Psoas muscle (tissue), 8 donors: Measurements from ENCODE around the gene RASSF5. TPM values are rescaled to one million over a fixed set of nuclear protein-coding genes. Genes with fewer than 3 reads are reported as not detected.
A peak's percentile ranks its signal among the peaks of the same experiment; 100 is the strongest.

Source experiments
- ATAC-seq, 4 donors: fragments of 200-7000 bp; cut with Tn5 transposase; one replicate each; pipeline ENCODE4 v1.9.1; 2020; ENCODE audit warnings: moderate library complexity in 3 of 4, mild to moderate bottlenecking in 2 of 4
- DNase-seq, 2 donors: peaks; one replicate each; pipeline ENCODE4 v3.0.0-alpha.2; 2020
- H3K27ac ChIP-seq: fragments of 200-600 bp; one replicate; pipeline ENCODE4 v1.8.0; 2022
- H3K27me3 ChIP-seq, 3 donors: fragments of 200-600 bp in 1 of 3; one replicate each; pipeline versions ENCODE4 v1.6.1 to v1.8.0; 2013 to 2022; ENCODE audit warnings: low read length in 2 of 3, mild to moderate bottlenecking in 2 of 3, moderate library complexity in 1 of 3; ENCODE audit not compliant: insufficient read depth in 3 of 3
- H3K36me3 ChIP-seq, 2 donors: fragments of 200-600 bp in 1 of 2; one replicate each; pipeline versions ENCODE4 v1.6.1 to v1.8.0; 2013 to 2022; ENCODE audit warnings: low read depth in 1 of 2, mild to moderate bottlenecking in 1 of 2, moderate library complexity in 1 of 2; ENCODE audit not compliant: insufficient read depth in 1 of 2
- H3K4me1 ChIP-seq: fragments of 200-600 bp; one replicate; pipeline ENCODE4 v1.8.0; 2022
- H3K4me3 ChIP-seq: fragments of 200-600 bp; one replicate; pipeline ENCODE4 v1.8.0; 2022; ENCODE audit warnings: mild to moderate bottlenecking
- H3K9me3 ChIP-seq: fragments of 200-600 bp; one replicate; pipeline ENCODE4 v1.8.0; 2022
- WGBS, 3 donors: extraction: QIAGEN DNeasy Blood & Tissue Kit; methylation state at CpG; one replicate each; pipeline versions ENCODE4 v1.1.6 to v1.1.7; 2013; 5-methylcytosine and 5-hydroxymethylcytosine counted together
- intact Hi-C, 2 donors: fragments of 100-400 bp; cut with DNase I; formaldehyde crosslinking; loops; one replicate each; pipeline versions ENCODE4 v1.11.0 to v1.14.2; 2022
- polyA plus RNA-seq, 3 donors: library from polyadenylated mRNA; stranded (reverse); fragments of 200-250 nt; gene quantifications; one replicate each; pipeline ENCODE4 v1.2.3, GENCODE V29; 2013
- total RNA-seq, 4 donors: library from RNA; stranded (reverse); fragmentation: NEBNext Ultra II Directional in 2 of 4; extraction: Animal tissue kit (Norgen Biotek cat#: 25700) in 2 of 4; gene quantifications; one replicate each; pipeline versions ENCODE4 v1.2.1 to v1.2.4, GENCODE V29; 2021 to 2023
- TF ChIP-seq, protein P1 (sequence below): fragments of 200-600 bp; IDR thresholded peaks from one replicate; pipeline ENCODE4 v1.8.0; 2022; ENCODE audit warnings: antibody characterized with exemption
- donor health status: healthy with polysubstance abuse.
- donor health status: DM: no; HTN: no; CAD: no; lungs with moderate emphysema.
- donor health status: Bipolar disorder and iron deficiency.
- donor health status: healthy.
- donor health status: DM: yes; HTN: yes; CAD: no.
- donor health status: DM: no; HTN: no; CAD: no.
- donor health status: DM: no; HTN: no; CAD: no.
- donor health status: DM: yes; HTN: yes; CAD: no.

RASSF5 gene
- total and polyA plus RNA-seq, 7 donors = 1.1 to 14.6 (median 1.9) TPM

DNA sequence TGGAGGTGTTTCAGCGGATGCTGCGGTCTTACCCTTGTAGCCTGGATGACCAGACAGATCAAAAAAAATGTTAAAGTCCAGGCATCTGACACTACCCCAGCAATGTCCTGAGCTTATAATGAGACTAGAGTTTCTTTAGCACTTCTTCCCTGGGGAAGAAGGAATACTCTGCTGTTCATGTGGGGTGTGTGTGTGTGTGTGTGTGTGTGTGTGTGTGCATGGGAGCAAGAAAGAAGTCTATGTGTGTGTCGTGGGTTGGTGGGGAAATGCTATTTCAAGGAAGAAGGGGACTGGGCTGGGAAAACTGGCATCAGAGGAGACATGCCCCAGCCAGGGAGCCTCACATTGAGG is 3.0 kb upstream of the RASSF5 start:
- ATAC-seq (no peak), DNase-seq (peak in 1 of 2 donors; percentile 16)
- Histone ChIP-seq H3K9me3 (no peaks in the 10 kb centered on the region), H3K4me1 (peaks cover 15% of the 10 kb centered on the region), H3K27me3 (peaks cover 0 to 24% (median 9%) of the 10 kb centered on the region in 3 donors), H3K4me3 (no peak overlapping the region), H3K36me3 (no peaks in the 10 kb centered on the region), H3K27ac (peak overlapping the region; percentile 74)
- WGBS, 3 donors = 28 to 33% (median 29%) methylated on average over 3 of the region's 3 CpGs
- intact Hi-C loops = no loop called here
- TF ChIP-seq, protein P1, sequence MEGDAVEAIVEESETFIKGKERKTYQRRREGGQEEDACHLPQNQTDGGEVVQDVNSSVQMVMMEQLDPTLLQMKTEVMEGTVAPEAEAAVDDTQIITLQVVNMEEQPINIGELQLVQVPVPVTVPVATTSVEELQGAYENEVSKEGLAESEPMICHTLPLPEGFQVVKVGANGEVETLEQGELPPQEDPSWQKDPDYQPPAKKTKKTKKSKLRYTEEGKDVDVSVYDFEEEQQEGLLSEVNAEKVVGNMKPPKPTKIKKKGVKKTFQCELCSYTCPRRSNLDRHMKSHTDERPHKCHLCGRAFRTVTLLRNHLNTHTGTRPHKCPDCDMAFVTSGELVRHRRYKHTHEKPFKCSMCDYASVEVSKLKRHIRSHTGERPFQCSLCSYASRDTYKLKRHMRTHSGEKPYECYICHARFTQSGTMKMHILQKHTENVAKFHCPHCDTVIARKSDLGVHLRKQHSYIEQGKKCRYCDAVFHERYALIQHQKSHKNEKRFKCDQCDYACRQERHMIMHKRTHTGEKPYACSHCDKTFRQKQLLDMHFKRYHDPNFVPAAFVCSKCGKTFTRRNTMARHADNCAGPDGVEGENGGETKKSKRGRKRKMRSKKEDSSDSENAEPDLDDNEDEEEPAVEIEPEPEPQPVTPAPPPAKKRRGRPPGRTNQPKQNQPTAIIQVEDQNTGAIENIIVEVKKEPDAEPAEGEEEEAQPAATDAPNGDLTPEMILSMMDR = no peak

DNA sequence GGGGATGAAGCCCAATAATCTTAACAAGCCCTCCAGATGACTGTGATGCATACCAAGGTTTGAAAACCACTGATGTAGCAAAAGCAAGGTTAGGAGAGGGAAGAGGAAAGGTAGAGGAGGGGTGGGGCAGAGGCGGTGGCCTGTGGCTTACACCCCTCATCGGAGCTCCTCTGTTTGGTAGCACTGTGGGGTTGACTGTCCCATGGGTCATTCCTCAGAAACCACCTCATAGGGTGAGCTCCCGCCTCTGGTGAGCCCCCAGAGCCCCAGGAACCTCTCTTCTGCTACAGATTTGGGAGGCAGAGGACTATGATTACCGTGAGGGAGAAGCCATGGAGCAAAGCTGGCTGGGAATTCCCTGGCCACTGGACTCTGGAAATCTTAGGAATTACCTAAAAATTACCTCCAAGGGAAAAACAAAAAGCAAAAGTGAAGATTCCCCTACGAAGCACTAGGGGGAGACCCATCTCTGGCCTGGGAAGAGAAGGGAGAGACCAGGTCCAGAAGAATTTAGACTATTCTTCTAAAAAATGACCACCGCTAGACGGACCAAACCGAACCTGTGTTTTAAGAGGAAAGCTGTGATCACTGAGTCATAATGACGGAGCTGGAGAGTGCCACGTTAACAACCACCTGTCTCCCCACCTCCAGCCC is 1.5 kb upstream of the RASSF5 start:
- peak in 1 of 2 donors; percentile 6 for DNase-seq
- intact Hi-C loops = no loop called here
- peaks cover 0 to 26% (median 10%) of the 10 kb centered on the region in 3 donors for H3K27me3 ChIP-seq
- TF ChIP-seq, protein P1 = peak; percentile 27
- no peak overlapping the region for H3K27ac ChIP-seq
- WGBS, 3 donors = 74 to 80% (median 77%) methylated on average over 10 of the region's 10 CpGs
- ATAC-seq = no peak
- H3K9me3 ChIP-seq = no peaks in the 10 kb centered on the region
- no peak overlapping the region for H3K4me3 ChIP-seq
- H3K36me3 ChIP-seq = no peaks in the 10 kb centered on the region
- H3K4me1 ChIP-seq = peaks cover 15% of the 10 kb centered on the region

DNA sequence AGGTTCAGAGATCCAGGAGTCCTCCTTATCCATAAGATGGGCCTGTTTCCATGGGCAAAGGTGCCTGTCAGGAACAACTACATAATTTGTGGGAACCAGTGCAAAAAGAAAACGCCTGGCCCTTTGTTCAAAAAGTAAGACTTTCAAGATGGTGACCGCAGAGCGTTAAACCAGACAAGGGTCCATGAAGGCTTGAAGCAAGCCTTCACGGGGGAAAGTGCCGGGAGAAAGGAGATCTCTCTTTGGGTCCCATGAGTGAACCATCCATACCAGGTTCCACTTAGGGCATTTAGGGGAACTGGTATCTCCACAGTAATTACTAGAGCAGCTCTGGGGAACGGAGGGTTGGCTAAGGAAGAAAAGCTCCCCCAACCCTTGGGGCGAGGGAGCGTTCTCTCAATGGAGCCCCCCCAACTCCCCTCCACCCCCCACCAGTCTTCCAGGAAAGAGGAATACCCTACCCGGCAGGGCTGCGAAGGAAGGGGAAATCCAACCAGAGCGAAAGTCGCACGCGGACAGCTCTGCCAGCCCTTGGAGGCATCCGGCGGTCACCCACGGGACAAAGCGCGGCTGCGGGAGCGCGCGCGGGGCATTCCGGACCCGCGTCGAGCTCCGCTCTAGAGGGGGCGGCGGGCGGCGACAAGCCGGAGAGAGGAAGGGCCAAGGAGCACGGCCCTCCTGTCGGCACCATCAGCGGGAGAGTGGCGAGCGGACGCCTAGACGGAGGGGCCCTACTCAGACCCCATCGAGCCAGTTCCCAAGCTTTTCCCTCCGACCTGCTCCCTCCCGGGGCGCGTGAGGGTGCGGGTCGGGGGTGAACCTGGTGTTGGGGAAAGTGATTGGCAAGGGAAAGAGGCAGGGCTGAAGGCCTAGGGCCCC is 687 bp upstream of the RASSF5 start:
- no peaks in the 10 kb centered on the region for H3K36me3 ChIP-seq
- H3K27ac ChIP-seq = peak overlapping the region; percentile 50
- no peaks in the 10 kb centered on the region for H3K9me3 ChIP-seq
- TF ChIP-seq, protein P1 = no peak
- peaks cover 0 to 26% (median 10%) of the 10 kb centered on the region in 3 donors for H3K27me3 ChIP-seq
- 16 to 21% (median 17%) methylated on average over 45 to 48 of the region's 48 CpGs for WGBS, 3 donors
- H3K4me1 ChIP-seq = peaks cover 15% of the 10 kb centered on the region
- H3K4me3 ChIP-seq = peak overlapping the region; percentile 73
- peak; percentile 3 to 23 (median 7) for ATAC-seq
- intact Hi-C loops = no loop called here
- peak in 1 of 2 donors; percentile 53 for DNase-seq

DNA sequence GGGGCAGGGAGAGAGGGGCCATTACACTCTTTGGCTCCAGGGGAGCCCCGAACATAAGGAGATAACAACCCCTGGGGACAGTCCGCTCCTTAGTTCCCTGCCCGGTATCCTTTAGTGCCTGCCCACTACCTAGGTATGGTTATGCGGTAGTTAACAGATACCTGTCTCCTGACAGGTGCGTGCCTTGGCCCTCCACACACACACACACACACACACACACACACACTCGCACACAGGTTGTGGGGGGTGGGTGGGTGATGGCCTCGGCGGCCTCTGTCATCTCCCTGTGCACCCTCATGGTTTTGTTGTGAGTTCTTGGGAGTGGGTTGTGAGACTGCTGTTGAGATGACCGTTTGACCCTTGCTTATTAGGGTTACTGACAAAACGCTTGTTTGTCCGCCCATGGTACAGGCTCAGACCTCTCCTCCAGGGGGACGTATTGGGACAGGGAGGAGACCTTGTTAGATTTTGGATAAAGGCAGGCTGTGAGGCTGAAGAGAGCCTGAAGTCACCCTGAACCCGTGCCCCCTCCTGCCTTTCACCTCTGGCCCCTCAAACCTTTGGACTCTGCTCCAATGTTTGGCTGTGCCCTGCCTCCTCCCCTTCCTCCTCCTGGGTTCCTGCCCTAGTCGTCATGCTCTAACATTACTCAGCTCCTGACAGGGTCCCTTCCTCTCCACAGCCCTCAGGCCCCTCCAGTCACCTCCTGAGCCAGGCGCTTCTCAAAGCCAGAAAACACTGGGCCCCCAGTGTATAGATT is 979 bp downstream of the RASSF5 start:
- DNase-seq = peak in 1 of 2 donors; percentile 33
- Histone ChIP-seq H3K9me3 (no peaks in the 10 kb centered on the region), H3K4me3 (peak overlapping the region; percentile 73), H3K4me1 (peaks cover 11% of the 10 kb centered on the region), H3K27me3 (peaks cover 0 to 26% (median 10%) of the 10 kb centered on the region in 3 donors), H3K27ac (no peak overlapping the region), H3K36me3 (no peaks in the 10 kb centered on the region)
- ATAC-seq = no peak
- TF ChIP-seq, protein P1 = no peak
- 61 to 67% (median 63%) methylated on average over 14 to 15 of the region's 15 CpGs for WGBS, 3 donors
- intact Hi-C loops = no loop called here
